Measurements from ENCODE around the gene PRRT2. TPM values are rescaled to one million over a fixed set of nuclear protein-coding genes. Genes with fewer than 3 reads are reported as not detected.

The PRRT2 gene
- total RNA-seq, 1 experiment from 2014 or later: 1.8 TPM

DNA sequence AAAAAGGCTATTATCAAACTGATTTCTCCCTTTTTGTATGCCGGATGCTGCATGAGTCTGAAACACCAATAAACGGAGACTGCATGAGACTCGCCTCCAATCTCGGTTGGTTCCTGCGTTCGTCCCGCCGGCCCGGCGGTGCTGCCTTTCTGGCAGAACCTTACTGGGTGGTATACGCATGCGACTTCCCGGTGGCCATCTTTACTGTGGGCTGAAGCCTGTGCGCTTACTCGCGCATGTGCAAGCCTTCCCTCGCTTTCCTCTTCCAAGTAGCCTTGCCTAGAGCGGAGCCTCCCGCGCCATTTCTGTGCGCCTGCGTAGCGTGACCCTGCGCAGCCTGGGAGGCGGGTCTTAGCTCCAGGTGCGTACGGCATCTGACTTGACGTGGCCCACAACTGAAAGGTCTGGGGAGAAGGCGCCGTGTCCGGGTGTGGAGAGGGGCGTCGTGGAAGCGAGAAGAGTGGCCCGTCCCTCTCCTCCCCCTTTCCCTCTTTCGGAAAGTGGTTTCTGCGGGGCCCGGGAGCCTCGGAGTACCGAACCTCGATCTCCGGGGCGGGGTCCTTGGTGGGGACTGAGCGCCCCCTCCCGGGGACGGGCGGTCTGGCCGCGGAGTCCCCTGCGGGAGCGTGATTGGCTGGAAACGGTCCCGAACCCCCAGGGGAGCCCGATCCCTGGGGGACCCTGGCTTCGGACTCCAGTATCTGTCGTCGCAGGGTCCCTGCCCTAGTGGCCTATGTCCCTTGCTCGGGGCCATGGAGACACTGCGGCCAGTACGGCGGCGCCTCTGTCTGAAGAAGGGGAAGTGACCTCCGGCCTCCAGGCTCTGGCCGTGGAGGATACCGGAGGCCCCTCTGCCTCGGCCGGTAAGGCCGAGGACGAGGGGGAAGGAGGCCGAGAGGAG, 4.0 kb downstream of the PRRT2 start, which contains the start of gene PAGR1:
PAGR1 (plus strand) TSS at position 360 of the 901 bp plus-strand sequence; CDS start at position 734, 374 bp downstream.
- Mint-ChIP-seq H3K36me3 (ENCODE audit: insufficient read depth, unreplicated experiment) (peaks cover 90% of the 10 kb centered on the region), H3K4me1 (ENCODE audit: low read depth, unreplicated experiment) (peaks cover 42% of the 10 kb centered on the region), H3K27me3 (ENCODE audit: unreplicated experiment) (peaks cover 39% of the 10 kb centered on the region), H3K27ac (ENCODE audit: unreplicated experiment) (peak within 1 kb of the TSS; percentile 94), H3K9me3 (ENCODE audit: low read depth, unreplicated experiment) (no peaks in the 10 kb centered on the region), H3K4me3 (ENCODE audit: low read depth, unreplicated experiment) (peak within 1 kb of the TSS; percentile 96)
- intact Hi-C loops (cut with micrococcal nuclease; ENCODE audit: unreplicated experiment): loop anchor here (10.0 kb wide), 1 partner anchor 111 kb away; no protein-coding TSS in a partner anchor
- TF ChIP-seq, protein P1, sequence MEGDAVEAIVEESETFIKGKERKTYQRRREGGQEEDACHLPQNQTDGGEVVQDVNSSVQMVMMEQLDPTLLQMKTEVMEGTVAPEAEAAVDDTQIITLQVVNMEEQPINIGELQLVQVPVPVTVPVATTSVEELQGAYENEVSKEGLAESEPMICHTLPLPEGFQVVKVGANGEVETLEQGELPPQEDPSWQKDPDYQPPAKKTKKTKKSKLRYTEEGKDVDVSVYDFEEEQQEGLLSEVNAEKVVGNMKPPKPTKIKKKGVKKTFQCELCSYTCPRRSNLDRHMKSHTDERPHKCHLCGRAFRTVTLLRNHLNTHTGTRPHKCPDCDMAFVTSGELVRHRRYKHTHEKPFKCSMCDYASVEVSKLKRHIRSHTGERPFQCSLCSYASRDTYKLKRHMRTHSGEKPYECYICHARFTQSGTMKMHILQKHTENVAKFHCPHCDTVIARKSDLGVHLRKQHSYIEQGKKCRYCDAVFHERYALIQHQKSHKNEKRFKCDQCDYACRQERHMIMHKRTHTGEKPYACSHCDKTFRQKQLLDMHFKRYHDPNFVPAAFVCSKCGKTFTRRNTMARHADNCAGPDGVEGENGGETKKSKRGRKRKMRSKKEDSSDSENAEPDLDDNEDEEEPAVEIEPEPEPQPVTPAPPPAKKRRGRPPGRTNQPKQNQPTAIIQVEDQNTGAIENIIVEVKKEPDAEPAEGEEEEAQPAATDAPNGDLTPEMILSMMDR (IDR thresholded peaks at IDR 0.05; ENCODE audit: unreplicated experiment): peak; percentile 94
- TSS peak; percentile 10 for BruUV-seq (replicated peaks)
- peak; percentile 98 for DNase-seq
- CTCF ChIA-PET: interaction anchor here (0.6 to 3.5 kb wide), 15 partner anchors 9 to 216 kb away, joined by 3 to 35 read pairs (median 4); partner anchors contain the start of genes ASPHD1, KIF22, MAZ and SEZ6L2

DNA sequence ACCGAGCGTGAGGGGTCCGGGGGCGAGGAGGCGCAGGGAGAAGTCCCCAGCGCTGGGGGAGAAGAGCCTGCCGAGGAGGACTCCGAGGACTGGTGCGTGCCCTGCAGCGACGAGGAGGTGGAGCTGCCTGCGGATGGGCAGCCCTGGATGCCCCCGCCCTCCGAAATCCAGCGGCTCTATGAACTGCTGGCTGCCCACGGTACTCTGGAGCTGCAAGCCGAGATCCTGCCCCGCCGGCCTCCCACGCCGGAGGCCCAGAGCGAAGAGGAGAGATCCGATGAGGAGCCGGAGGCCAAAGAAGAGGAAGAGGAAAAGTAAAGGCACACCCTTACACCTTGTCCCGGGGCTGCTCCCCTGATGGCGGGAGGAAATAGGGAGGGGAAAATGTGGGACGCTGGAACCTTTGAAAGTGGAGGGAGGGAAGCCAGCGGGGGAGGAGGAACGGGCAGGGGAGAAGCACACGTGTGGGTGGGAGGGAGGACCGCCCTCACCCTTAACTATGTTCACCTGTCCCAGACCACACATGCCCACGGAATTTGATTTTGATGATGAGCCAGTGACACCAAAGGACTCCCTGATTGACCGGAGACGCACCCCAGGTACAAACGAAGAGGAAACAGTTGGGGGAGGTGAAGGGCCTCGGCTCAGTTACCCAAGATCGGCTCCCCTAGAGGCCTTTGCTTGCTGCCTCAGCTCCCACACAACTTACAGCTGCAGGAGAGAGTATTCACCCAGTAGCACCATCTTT, 4.9 kb downstream of the PRRT2 start:
- CTCF ChIA-PET: interaction anchor here (0.6 to 3.5 kb wide), 15 partner anchors 10 to 169 kb away, joined by 3 to 35 read pairs (median 4); partner anchors contain the start of genes KIF22, MAZ and SEZ6L2
- DNase-seq: peak; percentile 76
- Mint-ChIP-seq H3K27me3 (ENCODE audit: unreplicated experiment) (peaks cover 36% of the 10 kb centered on the region), H3K4me3 (ENCODE audit: low read depth, unreplicated experiment) (peak overlapping the region; percentile 96), H3K4me1 (ENCODE audit: low read depth, unreplicated experiment) (peaks cover 42% of the 10 kb centered on the region), H3K27ac (ENCODE audit: unreplicated experiment) (peak overlapping the region; percentile 94), H3K9me3 (ENCODE audit: low read depth, unreplicated experiment) (no peaks in the 10 kb centered on the region), H3K36me3 (ENCODE audit: insufficient read depth, unreplicated experiment) (peaks cover 90% of the 10 kb centered on the region)
- TF ChIP-seq, protein P1 (IDR thresholded peaks at IDR 0.05; ENCODE audit: unreplicated experiment): no peak
- intact Hi-C loops (cut with micrococcal nuclease; ENCODE audit: unreplicated experiment): loop anchor here (10.0 kb wide), 1 partner anchor 112 kb away; no protein-coding TSS in a partner anchor
- BruUV-seq (replicated peaks): no TSS peak

DNA sequence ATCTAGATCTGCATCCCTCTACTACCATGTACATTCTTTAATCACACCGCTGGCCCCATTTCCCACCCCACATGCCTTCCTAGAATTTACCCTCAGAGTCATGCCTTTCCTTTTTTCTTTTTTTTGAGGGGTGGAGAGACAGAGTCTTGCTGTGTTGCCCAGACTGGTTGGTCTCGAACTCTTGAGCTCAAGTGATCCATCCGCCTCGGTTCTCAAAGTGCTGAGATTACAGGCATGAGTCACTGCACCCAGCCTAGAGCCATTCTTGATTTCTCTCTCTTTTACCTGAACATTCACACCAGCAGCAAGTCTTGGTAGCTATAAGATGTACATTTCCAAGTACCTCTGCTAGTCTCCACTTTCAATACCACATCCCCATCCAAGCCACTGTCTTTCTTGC, 6.1 kb downstream of the PRRT2 start:
- Mint-ChIP-seq H3K27ac (ENCODE audit: unreplicated experiment) (no peak overlapping the region), H3K27me3 (ENCODE audit: unreplicated experiment) (peaks cover 24% of the 10 kb centered on the region), H3K4me3 (ENCODE audit: low read depth, unreplicated experiment) (peak overlapping the region; percentile 52), H3K4me1 (ENCODE audit: low read depth, unreplicated experiment) (peaks cover 42% of the 10 kb centered on the region), H3K36me3 (ENCODE audit: insufficient read depth, unreplicated experiment) (peaks cover 96% of the 10 kb centered on the region), H3K9me3 (ENCODE audit: low read depth, unreplicated experiment) (no peaks in the 10 kb centered on the region)
- TF ChIP-seq, protein P1 (IDR thresholded peaks at IDR 0.05; ENCODE audit: unreplicated experiment): no peak
- intact Hi-C loops (cut with micrococcal nuclease; ENCODE audit: unreplicated experiment): loop anchor here (10.0 kb wide), 1 partner anchor 113 kb away; no protein-coding TSS in a partner anchor
- no TSS peak for BruUV-seq (replicated peaks)
- CTCF ChIA-PET: interaction anchor here (0.7 to 3.5 kb wide), 2 partner anchors 30 to 41 kb away, joined by 3 to 12 read pairs; no protein-coding TSS in a partner anchor
- DNase-seq: no peak

DNA sequence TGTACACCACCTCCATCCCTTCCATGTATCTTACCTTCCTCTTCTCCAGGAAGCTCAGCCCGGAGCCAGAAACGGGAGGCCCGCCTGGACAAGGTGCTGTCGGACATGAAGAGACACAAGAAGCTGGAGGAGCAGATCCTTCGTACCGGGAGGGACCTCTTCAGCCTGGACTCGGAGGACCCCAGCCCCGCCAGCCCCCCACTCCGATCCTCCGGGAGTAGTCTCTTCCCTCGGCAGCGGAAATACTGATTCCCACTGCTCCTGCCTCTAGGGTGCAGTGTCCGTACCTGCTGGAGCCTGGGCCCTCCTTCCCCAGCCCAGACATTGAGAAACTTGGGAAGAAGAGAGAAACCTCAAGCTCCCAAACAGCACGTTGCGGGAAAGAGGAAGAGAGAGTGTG, 7.5 kb downstream of the PRRT2 start:
- BruUV-seq (replicated peaks): no TSS peak
- intact Hi-C loops (cut with micrococcal nuclease; ENCODE audit: unreplicated experiment): loop anchor here (10.0 kb wide), 1 partner anchor 115 kb away; no protein-coding TSS in a partner anchor

More for the DNA sequence above, 7.5 kb downstream of the PRRT2 start:
- Mint-ChIP-seq H3K4me3 (ENCODE audit: low read depth, unreplicated experiment) (peak overlapping the region; percentile 92), H3K27ac (ENCODE audit: unreplicated experiment) (peak overlapping the region; percentile 69), H3K27me3 (ENCODE audit: unreplicated experiment) (peaks cover 10% of the 10 kb centered on the region), H3K9me3 (ENCODE audit: low read depth, unreplicated experiment) (no peaks in the 10 kb centered on the region), H3K36me3 (ENCODE audit: insufficient read depth, unreplicated experiment) (peaks cover 89% of the 10 kb centered on the region), H3K4me1 (ENCODE audit: low read depth, unreplicated experiment) (peaks cover 38% of the 10 kb centered on the region)
- CTCF ChIA-PET: interaction anchor here (0.6 to 3.8 kb wide), 4 partner anchors 28 to 846 kb away, joined by 4 to 19 read pairs (median 6); partner anchors contain the start of gene KIF22
- TF ChIP-seq, protein P1 (IDR thresholded peaks at IDR 0.05; ENCODE audit: unreplicated experiment): no peak
- no peak for DNase-seq
